Measurements from ENCODE around the gene ZNF207. TPM values are rescaled to one million over a fixed set of nuclear protein-coding genes. Genes with fewer than 3 reads are reported as not detected.

The ZNF207 gene
- total and polyA plus RNA-seq, 9 of the 15 experiments (the other 6 are each of a cell fraction or from before 2014, with no cell fraction given) = 123 to 370 (median 250) TPM

DNA sequence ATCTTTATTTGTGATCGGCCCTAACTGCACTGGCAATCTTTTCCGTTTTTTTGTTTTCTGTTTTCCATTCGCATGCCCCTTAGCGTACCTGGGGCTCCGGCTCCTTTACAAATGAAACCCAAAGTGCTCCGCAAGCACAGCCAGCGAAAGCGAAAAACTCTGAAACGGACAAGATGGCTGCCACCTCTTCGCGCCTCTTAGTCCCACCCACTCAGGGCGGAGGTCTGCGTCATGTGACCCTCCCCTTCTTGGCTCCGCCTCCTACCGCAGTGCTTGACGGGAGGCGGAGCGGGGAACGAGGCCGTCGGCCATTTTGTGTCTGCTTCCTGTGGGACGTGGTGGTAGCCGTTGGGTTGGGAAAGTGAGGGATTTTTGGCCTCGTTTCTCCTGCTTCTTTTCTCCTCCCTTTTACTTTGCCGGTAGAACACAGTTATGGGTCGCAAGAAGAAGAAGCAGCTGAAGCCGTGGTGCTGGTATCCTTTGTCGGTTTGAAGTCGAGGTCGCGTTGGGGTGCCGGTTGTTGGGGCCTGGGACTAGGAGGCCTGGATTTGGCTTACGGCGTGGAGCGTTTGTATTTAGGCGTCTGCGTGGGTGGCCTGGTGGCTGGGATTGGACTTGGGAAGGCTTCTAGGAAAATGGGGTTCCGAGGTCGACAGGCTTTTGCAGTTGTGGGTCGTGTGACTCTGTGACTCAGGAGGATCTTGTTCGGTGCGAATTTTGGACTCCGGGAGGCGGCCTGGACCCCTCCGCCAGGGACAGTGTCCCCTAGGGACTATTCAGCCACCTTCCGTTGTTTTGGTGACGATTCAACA, at the start of gene ZNF207 (continued):
- TF ChIP-seq IRF9 (tag; IDR thresholded peaks at IDR 0.05) (no peak), ERF (CRISPR knock-in tag; IDR thresholded peaks at IDR 0.05) (no peak), ZNF12 (CRISPR knock-in tag; IDR thresholded peaks at IDR 0.05) (no peak), PATZ1 (CRISPR knock-in tag; IDR thresholded peaks at IDR 0.05; ENCODE audit: borderline replicate concordance) (0 out of 2 replicates have a peak, but pooled peaks have one; percentile 16), MAFG (tag; conservative IDR thresholded peaks at IDR 0.05) (no peak), EP300 (IDR thresholded peaks at IDR 0.05; ENCODE audit: low read length) (no peak), ATF4 (CRISPR knock-in tag; IDR thresholded peaks at IDR 0.05) (0 out of 2 replicates have a peak, but pooled peaks have one; percentile 10), KLF13 (tag; IDR thresholded peaks at IDR 0.05; ENCODE audit: borderline replicate concordance, low read depth) (0 out of 2 replicates have a peak, but pooled peaks have one; percentile 17), HBP1 (CRISPR knock-in tag; IDR thresholded peaks at IDR 0.05) (peak; percentile 84; the same call in 1 of the 2 replicates), HIVEP1 (CRISPR knock-in tag; IDR thresholded peaks at IDR 0.05) (no peak), ZBTB7A (IDR thresholded peaks at IDR 0.05; ENCODE audit: borderline replicate concordance, control insufficient read depth, low read depth, low read length) (no peak), MYC (IDR thresholded peaks at IDR 0.05; ENCODE audit: low read depth, low read length) (peak; percentile 94), MYC (CRISPR knock-in tag; IDR thresholded peaks at IDR 0.05; ENCODE audit: borderline replicate concordance, low read depth) (no peak), BRD9 (IDR thresholded peaks at IDR 0.05; ENCODE audit: low read depth, partially characterized antibody) (peak; percentile 48), ZNF165 (CRISPR knock-in tag; IDR thresholded peaks at IDR 0.05; ENCODE audit: borderline replicate concordance) (no peak), U2AF2 (optimal IDR thresholded peaks at IDR 0.05; ENCODE audit: low read depth, low read length) (no peak), SMC3 (conservative IDR thresholded peaks at IDR 0.05; ENCODE audit: insufficient read depth, low read depth, low read length) (no peak)
